Esophagus squamous epithelium (tissue), 4 donors: Measurements from ENCODE around the gene KCNMB2.

Source experiments
- CTCF ChIP-seq, 6 experiments: fragments of 450-650 bp in 4 of 6; fragments of 200-600 bp in 2 of 6; sonication (generic) in 2 of 6; IDR thresholded peaks; one replicate each; pipeline ENCODE4 v1.5.1; 2016 to 2019; ENCODE audit warnings: antibody characterized with exemption in 6 of 6, mild to moderate bottlenecking in 4 of 6, moderate library complexity in 4 of 6
- POLR2A ChIP-seq, 4 donors: fragments of 450-650 bp; IDR thresholded peaks; one replicate each; pipeline ENCODE4 v1.6.1; 2017; ENCODE audit warnings: antibody characterized with exemption in 4 of 4, mild to moderate bottlenecking in 4 of 4, moderate library complexity in 3 of 4

- TF ChIP-seq CTCF (IDR thresholded peaks at IDR 0.05) (no peak), POLR2A (IDR thresholded peaks at IDR 0.05) (no peak)
These were observed 304.8 kb downstream of the KCNMB2 start for GRCh38 chr3:178841011-178841410.
